ENCODE measurements around the gene SGCD. TPM values are rescaled to one million over a fixed set of nuclear protein-coding genes. Genes with fewer than 3 reads are reported as not detected.

Gene SGCD
- total RNA-seq, 2 experiments from 2014 or later: not detected

- no peak for DNase-seq (ENCODE audit: low spot score)
- no TSS peak for BruUV-seq (replicated peaks)
- Histone ChIP-seq H4K20me1 (ENCODE audit: insufficient read depth, low read length) (no peaks in the 10 kb centered on the region), H3K79me2 (ENCODE audit: insufficient read depth, low read depth, low read length) (no peaks in the 10 kb centered on the region), H3K4me3 (ENCODE audit: low read depth, low read length, poor library complexity, severe bottlenecking) (no peak overlapping the region), H3K9me2 (ENCODE audit: insufficient read depth, low read length) (no peaks in the 10 kb centered on the region), H3K4me1 (ENCODE audit: insufficient read depth, low read length, poor library complexity, severe bottlenecking) (no peaks in the 10 kb centered on the region), H2AFZ (ENCODE audit: low read length) (no peak overlapping the region), H3K4me2 (ENCODE audit: low read length) (no peak overlapping the region), H3K27ac (ENCODE audit: low read depth, low read length, poor library complexity, severe bottlenecking) (no peak overlapping the region), H3K36me3 (ENCODE audit: insufficient read depth, low read length) (no peaks in the 10 kb centered on the region), H3K9me3 (ENCODE audit: low read length) (no peaks in the 10 kb centered on the region)
- intact Hi-C loops (cut with micrococcal nuclease; ENCODE audit: unreplicated experiment): no loop called here
- TF ChIP-seq EZH2phosphoT487 (IDR thresholded peaks at IDR 0.05; ENCODE audit: borderline replicate concordance, low read depth, low read length): no peak
- TF ChIP-seq CTCF (conservative IDR thresholded peaks at IDR 0.05; ENCODE audit: low read length): no peak
- ChIA-PET POLR2A (interaction anchor here (0.6 kb wide), 1 partner anchor 174 kb away, joined by 3 read pairs; no protein-coding TSS in a partner anchor), CTCF (ENCODE audit: unreplicated experiment) (no interaction called here)
Measured at GRCh38 chr5:156587012-156587411, 260.0 kb downstream of the SGCD start.

GRCh38 chr5:156588306-156588705 lies 261.3 kb downstream of the SGCD start:
- Histone ChIP-seq H3K4me3 (ENCODE audit: low read depth, low read length, poor library complexity, severe bottlenecking) (no peak overlapping the region), H3K4me2 (ENCODE audit: low read length) (no peak overlapping the region), H2AFZ (ENCODE audit: low read length) (no peak overlapping the region), H3K9me2 (ENCODE audit: insufficient read depth, low read length) (no peaks in the 10 kb centered on the region), H3K4me1 (ENCODE audit: insufficient read depth, low read length, poor library complexity, severe bottlenecking) (no peaks in the 10 kb centered on the region), H3K27ac (ENCODE audit: low read depth, low read length, poor library complexity, severe bottlenecking) (no peak overlapping the region), H3K79me2 (ENCODE audit: insufficient read depth, low read depth, low read length) (no peaks in the 10 kb centered on the region), H4K20me1 (ENCODE audit: insufficient read depth, low read length) (no peaks in the 10 kb centered on the region), H3K9me3 (ENCODE audit: low read length) (no peaks in the 10 kb centered on the region), H3K36me3 (ENCODE audit: insufficient read depth, low read length) (no peaks in the 10 kb centered on the region)
- BruUV-seq (replicated peaks): no TSS peak
- POLR2A ChIA-PET: no interaction called here
- DNase-seq (ENCODE audit: low spot score): no peak
- intact Hi-C loops (cut with micrococcal nuclease; ENCODE audit: unreplicated experiment): no loop called here
- TF ChIP-seq EZH2phosphoT487 (IDR thresholded peaks at IDR 0.05; ENCODE audit: borderline replicate concordance, low read depth, low read length) (no peak), CTCF (conservative IDR thresholded peaks at IDR 0.05; ENCODE audit: low read length) (no peak)
- CTCF ChIA-PET (ENCODE audit: unreplicated experiment): no interaction called here

DNA sequence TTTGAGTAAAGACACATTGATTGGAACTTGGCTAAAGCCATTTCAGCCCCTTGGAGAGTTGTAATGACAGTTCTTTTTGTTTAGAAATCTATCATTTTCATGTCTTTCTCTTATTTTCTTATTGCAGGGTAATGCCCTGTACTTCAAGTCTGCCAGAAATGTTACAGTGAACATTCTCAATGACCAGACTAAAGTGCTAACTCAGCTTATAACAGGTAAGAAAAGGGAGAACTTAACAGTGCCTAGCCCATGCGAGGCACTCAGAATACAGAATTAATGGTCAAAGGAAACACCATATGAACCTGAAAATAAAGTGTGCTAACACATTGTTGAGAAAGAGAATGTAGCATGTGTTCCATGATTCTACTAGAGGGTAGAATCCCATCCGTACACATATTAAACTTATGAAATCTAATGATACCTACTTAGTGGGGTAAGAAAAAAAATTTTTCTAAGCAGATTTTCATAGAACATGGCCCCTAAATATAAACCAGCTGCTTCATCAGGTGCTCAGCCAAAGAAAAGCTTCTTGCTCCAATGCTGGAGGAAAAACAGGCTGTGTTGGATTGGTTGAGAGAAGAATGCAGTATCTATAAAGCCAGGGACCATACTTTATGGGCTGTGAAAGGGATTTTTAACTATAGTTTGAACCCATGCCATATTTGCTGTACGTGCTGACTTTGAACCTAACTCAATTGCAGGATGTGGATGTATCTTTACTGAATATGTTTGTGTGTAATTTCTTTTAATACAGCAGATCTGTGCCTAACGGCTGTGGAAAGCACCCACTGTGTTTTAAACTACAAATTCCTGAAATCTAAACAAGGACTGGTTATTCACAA lies 262.4 kb downstream of the SGCD start:
- POLR2A ChIA-PET: no interaction called here
- CTCF ChIA-PET (ENCODE audit: unreplicated experiment): no interaction called here
- H3K4me3 ChIP-seq (ENCODE audit: low read depth, low read length, poor library complexity, severe bottlenecking): no peak overlapping the region
- no peak overlapping the region for H3K4me2 ChIP-seq (ENCODE audit: low read length)
- BruUV-seq (replicated peaks): no TSS peak
- no peak for DNase-seq (ENCODE audit: low spot score)
- intact Hi-C loops (cut with micrococcal nuclease; ENCODE audit: unreplicated experiment): no loop called here
- H3K4me1 ChIP-seq (ENCODE audit: insufficient read depth, low read length, poor library complexity, severe bottlenecking): no peaks in the 10 kb centered on the region
- no peaks in the 10 kb centered on the region for H3K36me3 ChIP-seq (ENCODE audit: insufficient read depth, low read length)
- no peaks in the 10 kb centered on the region for H4K20me1 ChIP-seq (ENCODE audit: insufficient read depth, low read length)
- no peak for TF ChIP-seq CTCF (conservative IDR thresholded peaks at IDR 0.05; ENCODE audit: low read length)
- TF ChIP-seq EZH2phosphoT487 (IDR thresholded peaks at IDR 0.05; ENCODE audit: borderline replicate concordance, low read depth, low read length): no peak
- no peaks in the 10 kb centered on the region for H3K79me2 ChIP-seq (ENCODE audit: insufficient read depth, low read depth, low read length)
- H2AFZ ChIP-seq (ENCODE audit: low read length): no peak overlapping the region
- no peaks in the 10 kb centered on the region for H3K9me2 ChIP-seq (ENCODE audit: insufficient read depth, low read length)
- no peaks in the 10 kb centered on the region for H3K9me3 ChIP-seq (ENCODE audit: low read length)
- no peak overlapping the region for H3K27ac ChIP-seq (ENCODE audit: low read depth, low read length, poor library complexity, severe bottlenecking)

Data from OCI-LY7 (cell line).